Neural progenitor cell (in vitro differentiated cells): ENCODE data around the gene EDIL3.

Experiments
- EZH2 ChIP-seq: fragments of 200-600 bp; sonication (generic); IDR thresholded peaks from 2 replicates; pipeline ENCODE4 v1.6.1; 2017; ENCODE audit warnings: antibody characterized with exemption, mild to moderate bottlenecking, moderate library complexity
- EZH2phosphoT487 ChIP-seq: fragments of 200-600 bp; sonication (generic); IDR thresholded peaks from 2 replicates; pipeline ENCODE4 v1.6.1; 2017; ENCODE audit warnings: antibody characterized with exemption
- TF ChIP-seq, protein P1 (sequence below): fragments of 200-600 bp; sonication (generic); IDR thresholded peaks from 2 replicates; pipeline ENCODE4 v1.5.1; 2017; ENCODE audit warnings: antibody characterized with exemption, mild to moderate bottlenecking

DNA sequence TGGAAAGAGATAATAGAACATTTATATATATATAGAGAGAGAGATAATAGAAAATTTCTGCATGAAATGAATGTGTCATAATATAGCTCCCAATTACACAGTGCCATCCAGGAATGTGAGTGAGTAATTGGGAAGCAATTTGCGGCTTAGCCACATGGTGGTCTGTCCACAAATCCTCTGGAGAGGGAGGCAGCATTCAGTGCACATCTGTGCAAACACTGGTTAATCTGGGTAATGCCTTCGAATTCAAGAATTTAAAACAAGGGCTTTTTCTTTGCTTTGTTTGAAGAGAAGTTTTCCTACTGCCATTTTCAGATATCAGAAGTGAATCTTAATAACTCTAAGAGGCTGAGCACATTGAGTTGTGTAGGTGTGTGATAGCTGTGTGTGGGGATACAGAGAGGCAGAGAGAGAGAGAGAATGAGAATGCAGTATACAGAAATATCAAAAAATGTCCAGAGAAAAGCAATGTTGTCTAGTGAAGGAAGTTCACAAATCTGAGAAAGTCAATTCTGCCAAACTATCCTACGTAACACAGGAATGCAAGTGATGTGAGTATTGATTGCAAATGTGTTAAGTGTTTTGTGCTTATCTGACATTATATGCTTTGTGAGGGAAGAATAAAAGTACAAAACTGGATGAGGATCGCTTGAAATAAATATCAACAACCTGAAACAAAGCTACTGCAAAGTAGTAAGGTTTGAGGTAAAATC is 134.6 kb downstream of the EDIL3 start:
- TF ChIP-seq, protein P1, sequence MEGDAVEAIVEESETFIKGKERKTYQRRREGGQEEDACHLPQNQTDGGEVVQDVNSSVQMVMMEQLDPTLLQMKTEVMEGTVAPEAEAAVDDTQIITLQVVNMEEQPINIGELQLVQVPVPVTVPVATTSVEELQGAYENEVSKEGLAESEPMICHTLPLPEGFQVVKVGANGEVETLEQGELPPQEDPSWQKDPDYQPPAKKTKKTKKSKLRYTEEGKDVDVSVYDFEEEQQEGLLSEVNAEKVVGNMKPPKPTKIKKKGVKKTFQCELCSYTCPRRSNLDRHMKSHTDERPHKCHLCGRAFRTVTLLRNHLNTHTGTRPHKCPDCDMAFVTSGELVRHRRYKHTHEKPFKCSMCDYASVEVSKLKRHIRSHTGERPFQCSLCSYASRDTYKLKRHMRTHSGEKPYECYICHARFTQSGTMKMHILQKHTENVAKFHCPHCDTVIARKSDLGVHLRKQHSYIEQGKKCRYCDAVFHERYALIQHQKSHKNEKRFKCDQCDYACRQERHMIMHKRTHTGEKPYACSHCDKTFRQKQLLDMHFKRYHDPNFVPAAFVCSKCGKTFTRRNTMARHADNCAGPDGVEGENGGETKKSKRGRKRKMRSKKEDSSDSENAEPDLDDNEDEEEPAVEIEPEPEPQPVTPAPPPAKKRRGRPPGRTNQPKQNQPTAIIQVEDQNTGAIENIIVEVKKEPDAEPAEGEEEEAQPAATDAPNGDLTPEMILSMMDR = peak; percentile 26
- TF ChIP-seq EZH2 (no peak), EZH2phosphoT487 (no peak)
